GM23248 (cell line): ENCODE measurements around the gene FAU. TPM values are rescaled to one million over a fixed set of nuclear protein-coding genes. Genes with fewer than 3 reads are reported as not detected.

Experiments used
- DNase-seq: peaks from one replicate; pipeline ENCODE4 v3.0.0-alpha.2; 2015
- H2AFZ ChIP-seq: fragments of 200-600 bp; sonication (generic); 2 replicates; pipeline ENCODE4 v1.6.1; 2016; ENCODE audit warnings: antibody characterized with exemption
- H3F3A ChIP-seq: fragments of 200-600 bp; sonication (generic); 2 replicates; pipeline ENCODE4 v1.6.1; 2016; ENCODE audit warnings: mild to moderate bottlenecking, antibody characterized with exemption, mixed run types; ENCODE audit not compliant: insufficient read depth
- H3K27ac ChIP-seq: fragments of 200-600 bp; sonication (generic); 2 replicates; pipeline ENCODE4 v1.5.1; 2016; ENCODE audit warnings: mild to moderate bottlenecking
- H3K27me3 ChIP-seq: fragments of 200-600 bp; sonication (generic); replicated peaks from 2 replicates; pipeline ENCODE4 v1.6.1; 2016; ENCODE audit warnings: mild to moderate bottlenecking; ENCODE audit not compliant: insufficient read depth
- H3K36me3 ChIP-seq: fragments of 200-600 bp; sonication (generic); 2 replicates; pipeline ENCODE4 v1.6.1; 2016; ENCODE audit warnings: low read depth, mild to moderate bottlenecking
- H3K4me1 ChIP-seq: fragments of 200-600 bp; sonication (generic); 2 replicates; pipeline ENCODE4 v1.6.1; 2016; ENCODE audit warnings: mild to moderate bottlenecking; ENCODE audit not compliant: insufficient read depth
- H3K4me2 ChIP-seq: fragments of 200-600 bp; sonication (generic); one replicate; pipeline ENCODE4 v1.6.1; 2016; ENCODE audit warnings: mild to moderate bottlenecking; ENCODE audit not compliant: unreplicated experiment
- H3K4me3 ChIP-seq: fragments of 200-600 bp; sonication (generic); 2 replicates; pipeline ENCODE4 v1.5.1; 2016; ENCODE audit warnings: mild to moderate bottlenecking
- H3K79me2 ChIP-seq: fragments of 200-600 bp; sonication (generic); 2 replicates; pipeline ENCODE4 v1.6.1; 2016; ENCODE audit warnings: mild to moderate bottlenecking; ENCODE audit not compliant: insufficient read depth
- H3K9ac ChIP-seq: fragments of 200-600 bp; sonication (generic); 2 replicates; pipeline ENCODE4 v1.6.1; 2016; ENCODE audit warnings: mild to moderate bottlenecking
- H3K9me2 ChIP-seq: fragments of 200-600 bp; sonication (generic); 2 replicates; pipeline ENCODE4 v1.6.1; 2016; ENCODE audit warnings: mixed run types, mild to moderate bottlenecking, moderate library complexity; ENCODE audit not compliant: insufficient read depth
- H3K9me3 ChIP-seq: fragments of 200-600 bp; sonication (generic); one replicate; pipeline ENCODE4 v1.6.1; 2017; ENCODE audit warnings: low read depth
- H4K20me1 ChIP-seq: fragments of 200-600 bp; sonication (generic); 2 replicates; pipeline ENCODE4 v1.6.0; 2016; ENCODE audit not compliant: insufficient read depth
- EZH2 ChIP-seq: fragments of 200-600 bp; sonication (generic); IDR thresholded peaks from 2 replicates; pipeline ENCODE4 v1.6.1; 2018; ENCODE audit warnings: antibody characterized with exemption, mild to moderate bottlenecking; ENCODE audit not compliant: insufficient read depth, poor library complexity, severe bottlenecking
- EZH2phosphoT487 ChIP-seq: fragments of 200-600 bp; sonication (generic); IDR thresholded peaks from 2 replicates; pipeline ENCODE4 v1.6.1; 2018; ENCODE audit warnings: antibody characterized with exemption, moderate library complexity, mild to moderate bottlenecking, low read depth; ENCODE audit not compliant: insufficient read depth
- WGBS, 2 experiments: methylation state at CpG; one replicate each; pipeline ENCODE4 v1.1.6; 2015 to 2017; ENCODE audit warnings: low lambda C conversion rate in 2 of 2, low coverage in 1 of 2; ENCODE audit errors: missing lambda C conversion rate in 2 of 2; 5-methylcytosine and 5-hydroxymethylcytosine counted together
- in situ Hi-C: fragments of 300-500 bp; cut with MboI; formaldehyde crosslinking; loops from 2 replicates; pipeline ENCODE4 v1.15.0; 2020
- polyA plus RNA-seq: library from polyadenylated mRNA; unstranded; fragments of >200 nt; fragmentation: Nextera tagmentation; extraction: Ambion mirVana; gene quantifications from 2 replicates; pipeline ENCODE4 v1.2.1, GENCODE V29; 2016
- total RNA-seq: library from RNA; depleted of rRNA; stranded (reverse); fragments of >200 nt; shearing (Covaris generic); gene quantifications from 2 replicates; pipeline ENCODE4 v1.2.3, GENCODE V29; 2014

Gene FAU
- total and polyA plus RNA-seq, 2 experiments from 2014 or later: 180 to 365 TPM

- no peak for TF ChIP-seq EZH2
- TF ChIP-seq EZH2phosphoT487: no peak
- 51 to 61% methylated on average over 2 of the region's 2 CpGs for WGBS, 2 experiments
- Histone ChIP-seq H3K79me2 (no peaks in the 10 kb centered on the region), H3K9me3 (no peaks in the 10 kb centered on the region), H3K27me3 (no peaks in the 10 kb centered on the region), H3K27ac (no peak overlapping the region), H3K36me3 (no peaks in the 10 kb centered on the region), H3K4me3 (no peak overlapping the region), H3K4me2 (no peak overlapping the region), H2AFZ (no peak overlapping the region), H4K20me1 (no peaks in the 10 kb centered on the region), H3F3A (peaks cover 21% of the 10 kb centered on the region; the same call in 1 of the 2 replicates), H3K9me2 (no peaks in the 10 kb centered on the region), H3K9ac (no peak overlapping the region), H3K4me1 (peaks cover 13% of the 10 kb centered on the region)
- in situ Hi-C loops: no loop called here
- DNase-seq: no peak
These were observed 25.6 kb upstream of the FAU start for GRCh38 chr11:65147352-65148075.

GRCh38 chr11:65141896-65142494, 20.1 kb upstream of the FAU start:
- Histone ChIP-seq H2AFZ (no peak overlapping the region), H3K4me3 (no peak overlapping the region), H3K79me2 (no peaks in the 10 kb centered on the region), H3K4me1 (no peaks in the 10 kb centered on the region), H3K9ac (no peak overlapping the region), H4K20me1 (no peaks in the 10 kb centered on the region), H3K9me3 (no peaks in the 10 kb centered on the region), H3K9me2 (no peaks in the 10 kb centered on the region), H3F3A (no peaks in the 10 kb centered on the region), H3K27me3 (no peaks in the 10 kb centered on the region), H3K27ac (no peak overlapping the region), H3K36me3 (no peaks in the 10 kb centered on the region), H3K4me2 (no peak overlapping the region)
- TF ChIP-seq EZH2phosphoT487 (no peak), EZH2 (no peak)
- 83 to 85% methylated on average over 7 of the region's 7 CpGs for WGBS, 2 experiments
- in situ Hi-C loops: no loop called here
- no peak for DNase-seq

- no peak for DNase-seq
- no peak overlapping the region for H3K4me2 ChIP-seq
- WGBS, 2 experiments: 86 to 87% methylated on average over 15 of the region's 15 CpGs
- TF ChIP-seq EZH2: no peak
- no peaks in the 10 kb centered on the region for H3K9me3 ChIP-seq
- no peak overlapping the region for H3K9ac ChIP-seq
- no peak overlapping the region for H2AFZ ChIP-seq
- no peaks in the 10 kb centered on the region for H3K9me2 ChIP-seq
- H4K20me1 ChIP-seq: no peaks in the 10 kb centered on the region
- no peaks in the 10 kb centered on the region for H3K27me3 ChIP-seq
- no peak overlapping the region for H3K27ac ChIP-seq
- peaks cover 8% of the 10 kb centered on the region for H3K4me1 ChIP-seq
- in situ Hi-C loops: no loop called here
- H3K4me3 ChIP-seq: no peak overlapping the region
- no peaks in the 10 kb centered on the region for H3F3A ChIP-seq
- H3K36me3 ChIP-seq: 0 out of 2 replicates have a peak, but pooled peaks cover 4% of the 10 kb centered on the region
- peaks cover 28% of the 10 kb centered on the region for H3K79me2 ChIP-seq
These were observed 14.7 kb upstream of the FAU start for GRCh38 chr11:65136515-65137096.

- Histone ChIP-seq H4K20me1 (no peaks in the 10 kb centered on the region), H3K9ac (peak overlapping the region; percentile 98), H3K9me3 (no peaks in the 10 kb centered on the region), H3K36me3 (0 out of 2 replicates have a peak, but pooled peaks cover 4% of the 10 kb centered on the region), H3K4me3 (peak overlapping the region; percentile 84), H3K4me2 (peak overlapping the region; percentile 82), H3K79me2 (peaks cover 37% of the 10 kb centered on the region), H3K27ac (peak overlapping the region; percentile 98; the same call in 1 of the 2 replicates), H2AFZ (peak overlapping the region; percentile 82), H3K27me3 (no peaks in the 10 kb centered on the region), H3K9me2 (no peaks in the 10 kb centered on the region), H3F3A (no peaks in the 10 kb centered on the region), H3K4me1 (peaks cover 8% of the 10 kb centered on the region)
- 49 to 53% methylated on average over 11 of the region's 11 CpGs for WGBS, 2 experiments
- no peak for TF ChIP-seq EZH2
- TF ChIP-seq EZH2phosphoT487: no peak
- in situ Hi-C loops: no loop called here
- no peak for DNase-seq
These were observed 13.8 kb upstream of the FAU start for GRCh38 chr11:65135633-65136145.
